D721Med (cell line): Measurements from ENCODE around the gene RUFY4.

Experiments
- DNase-seq: peaks from one replicate; pipeline ENCODE4 v3.0.0; 2011; ENCODE audit warnings: low spot score; ENCODE audit not compliant: insufficient read length
- FAIRE-seq: peaks from 2 replicates; lab custom pipeline; 2011; peaks lifted over from hg19 to GRCh38; lab: Jason Lieb, UNC
- TF ChIP-seq, protein P1 (sequence below): IDR thresholded peaks from 2 replicates; pipeline ENCODE4 v1.5.1; 2012; ENCODE audit warnings: mild to moderate bottlenecking, control low read depth; ENCODE audit not compliant: insufficient read depth; ENCODE audit errors: missing control alignments

The RUFY4 gene

DNA sequence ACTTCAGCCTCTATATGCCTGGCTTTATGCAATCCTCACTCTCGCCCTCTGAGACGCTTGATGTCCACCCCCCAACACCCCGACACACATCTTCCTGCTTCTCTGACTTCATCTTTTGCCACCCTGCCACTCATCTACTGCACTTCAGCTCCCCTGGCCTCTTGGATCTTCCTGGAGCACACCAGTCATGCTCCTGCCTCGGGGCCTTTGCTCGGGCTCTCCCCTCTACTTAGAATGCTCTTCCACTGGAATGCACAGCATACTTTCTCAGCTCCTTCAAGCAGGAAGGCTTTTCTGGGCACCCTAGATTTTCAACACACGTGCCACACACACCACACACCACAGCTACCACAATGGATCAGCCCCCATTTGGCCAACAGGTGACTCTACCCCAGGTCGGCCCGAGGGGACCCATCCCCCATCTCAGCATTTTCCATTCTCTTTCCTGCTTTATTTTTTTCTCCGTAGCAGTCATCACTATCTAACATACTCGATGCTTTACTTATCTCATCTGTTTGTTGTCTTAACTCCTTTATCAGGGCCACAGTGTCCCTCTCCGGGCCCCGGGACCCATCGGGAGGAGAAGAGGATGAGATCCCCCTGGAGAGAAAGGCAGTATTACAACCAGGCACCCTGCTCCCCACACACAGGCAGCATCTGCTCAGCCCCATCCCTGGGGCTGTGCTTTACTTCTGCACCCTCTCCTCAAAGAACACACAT, 2.3 kb downstream of the RUFY4 start:
- FAIRE-seq (no peak), DNase-seq (no peak)
- TF ChIP-seq, protein P1, sequence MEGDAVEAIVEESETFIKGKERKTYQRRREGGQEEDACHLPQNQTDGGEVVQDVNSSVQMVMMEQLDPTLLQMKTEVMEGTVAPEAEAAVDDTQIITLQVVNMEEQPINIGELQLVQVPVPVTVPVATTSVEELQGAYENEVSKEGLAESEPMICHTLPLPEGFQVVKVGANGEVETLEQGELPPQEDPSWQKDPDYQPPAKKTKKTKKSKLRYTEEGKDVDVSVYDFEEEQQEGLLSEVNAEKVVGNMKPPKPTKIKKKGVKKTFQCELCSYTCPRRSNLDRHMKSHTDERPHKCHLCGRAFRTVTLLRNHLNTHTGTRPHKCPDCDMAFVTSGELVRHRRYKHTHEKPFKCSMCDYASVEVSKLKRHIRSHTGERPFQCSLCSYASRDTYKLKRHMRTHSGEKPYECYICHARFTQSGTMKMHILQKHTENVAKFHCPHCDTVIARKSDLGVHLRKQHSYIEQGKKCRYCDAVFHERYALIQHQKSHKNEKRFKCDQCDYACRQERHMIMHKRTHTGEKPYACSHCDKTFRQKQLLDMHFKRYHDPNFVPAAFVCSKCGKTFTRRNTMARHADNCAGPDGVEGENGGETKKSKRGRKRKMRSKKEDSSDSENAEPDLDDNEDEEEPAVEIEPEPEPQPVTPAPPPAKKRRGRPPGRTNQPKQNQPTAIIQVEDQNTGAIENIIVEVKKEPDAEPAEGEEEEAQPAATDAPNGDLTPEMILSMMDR, result no peak

DNA sequence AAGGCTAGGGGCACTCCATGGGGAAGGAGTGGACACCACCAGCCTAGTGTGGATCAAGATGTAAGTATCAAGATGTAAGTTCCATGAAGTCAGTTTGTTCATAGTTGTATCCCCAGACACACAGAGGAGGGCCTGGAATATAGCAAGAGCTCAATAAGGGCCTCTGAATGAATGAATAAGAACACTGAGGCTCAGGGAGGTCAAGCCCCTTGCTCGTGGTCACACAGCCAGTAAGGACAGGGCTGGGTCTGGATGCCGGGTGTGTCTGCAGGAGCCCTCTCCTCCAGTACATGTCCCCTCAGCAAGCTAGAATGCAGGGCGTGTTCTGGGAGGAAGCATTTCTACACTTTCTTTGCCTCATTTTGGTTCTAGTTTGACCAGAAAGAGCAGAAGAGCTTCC, 2.9 kb downstream of the RUFY4 start:
- FAIRE-seq, result no peak
- TF ChIP-seq, protein P1, result no peak
- no peak for DNase-seq

DNA sequence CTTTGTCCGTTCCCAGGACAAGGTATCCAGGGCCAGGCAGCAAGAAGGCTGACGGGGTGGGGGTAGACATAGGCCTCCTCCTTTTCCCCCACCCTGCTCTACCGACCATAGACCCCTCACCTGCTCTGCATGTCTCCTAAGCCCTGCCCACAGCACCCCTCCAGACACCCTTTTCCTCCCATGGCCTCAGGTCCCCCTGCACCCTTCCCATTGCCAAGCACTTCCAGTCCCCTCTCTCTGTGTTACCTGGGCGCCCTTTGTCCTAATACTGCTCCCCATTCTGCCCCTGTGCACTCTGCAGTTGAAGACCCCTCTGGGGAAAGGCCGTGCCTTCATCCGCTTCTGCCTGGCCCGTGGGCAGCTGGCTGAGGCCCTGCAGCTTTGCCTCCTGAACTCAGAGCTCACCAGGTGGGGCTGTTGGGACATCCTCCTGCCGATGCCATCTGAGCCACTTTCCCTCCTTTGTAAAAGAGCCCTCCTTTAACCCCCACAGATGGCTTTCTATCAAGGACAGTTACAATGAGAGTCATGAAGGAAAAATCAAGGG, 3.5 kb downstream of the RUFY4 start:
- TF ChIP-seq, protein P1, result no peak
- DNase-seq (no peak), FAIRE-seq (no peak)

DNA sequence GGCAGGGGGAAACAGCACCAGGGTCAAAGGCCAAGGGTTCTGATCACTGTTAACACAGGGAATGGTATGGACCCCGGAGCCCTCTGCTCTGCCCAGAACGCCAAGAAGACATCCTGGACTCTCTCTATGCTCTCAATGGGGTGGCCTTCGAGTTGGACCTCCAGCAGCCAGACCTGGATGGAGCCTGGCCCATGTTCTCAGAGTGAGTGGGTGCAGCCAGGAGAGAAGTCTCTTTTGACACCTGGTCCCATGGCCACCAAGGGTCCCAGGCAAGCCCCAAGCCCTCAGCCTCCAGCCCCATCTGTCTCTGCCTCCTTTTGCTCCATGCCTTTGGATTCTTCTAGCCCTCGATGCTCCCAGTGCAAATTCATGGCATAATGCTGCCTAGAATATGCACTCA, 4.1 kb downstream of the RUFY4 start:
- DNase-seq (no peak), FAIRE-seq (no peak)
- TF ChIP-seq, protein P1, result no peak

DNA sequence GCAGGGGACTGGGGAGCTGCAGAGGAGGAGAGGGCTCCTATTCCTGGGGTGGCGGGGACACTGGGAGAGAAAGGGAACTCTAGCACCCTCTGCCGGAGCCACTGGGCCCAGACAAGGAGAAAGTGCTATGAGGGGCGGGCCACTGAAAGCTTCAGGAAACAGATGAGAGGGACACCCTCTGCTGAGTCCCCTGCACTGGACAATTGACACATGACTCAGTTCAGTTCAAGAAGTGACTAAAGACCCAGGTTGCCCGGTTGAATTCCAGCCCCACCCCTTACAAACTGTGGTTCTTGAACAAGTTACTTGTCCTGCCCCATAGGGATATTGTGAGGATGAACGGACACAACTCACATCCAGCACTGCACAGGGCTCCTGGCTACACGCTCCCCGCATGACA, 5.0 kb downstream of the RUFY4 start:
- TF ChIP-seq, protein P1, result peak; percentile 44
- FAIRE-seq (no peak), DNase-seq (no peak)

DNA sequence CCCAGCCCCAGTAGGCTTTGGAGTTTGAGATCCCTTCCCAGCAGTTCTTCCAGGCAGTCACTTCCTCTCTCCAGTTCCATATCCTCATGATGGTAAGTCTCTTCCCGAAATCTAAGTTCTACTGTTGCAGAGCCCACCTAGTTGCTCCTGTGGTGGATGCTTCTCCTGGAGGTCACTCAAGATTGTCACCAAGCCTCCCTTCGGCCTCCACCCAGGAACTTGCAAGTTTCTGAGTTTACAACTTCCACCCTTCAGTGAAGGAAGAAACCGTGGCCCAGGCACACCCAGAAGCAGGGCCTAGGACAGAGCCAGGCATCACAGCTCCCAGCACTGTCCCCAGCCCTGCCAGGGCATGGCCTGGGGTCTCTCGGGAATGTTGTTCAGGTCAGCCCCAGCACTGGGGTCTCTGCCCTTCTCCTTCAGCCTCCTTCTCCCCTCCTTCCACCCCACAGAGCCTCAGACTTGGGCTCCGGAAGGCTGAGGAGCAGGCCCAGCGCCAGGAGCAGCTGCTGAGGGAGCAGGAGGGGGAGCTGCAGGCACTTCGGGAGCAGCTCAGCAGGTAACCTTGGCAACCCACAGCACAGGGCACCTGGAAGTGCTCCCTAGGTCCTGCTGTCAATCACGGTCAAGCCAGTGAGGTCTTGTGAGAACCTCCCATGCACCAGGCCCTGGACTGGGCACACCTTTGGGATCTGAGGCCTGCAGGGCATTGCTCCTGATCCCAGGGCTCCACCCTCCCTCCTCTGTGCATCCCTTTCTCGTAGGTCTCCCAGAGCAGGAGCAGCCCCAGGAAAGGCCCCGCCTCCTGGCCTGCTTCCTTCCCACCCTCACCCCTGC, 7.1 kb downstream of the RUFY4 start:
- no peak for DNase-seq
- FAIRE-seq, result no peak

More for the DNA sequence above, 7.1 kb downstream of the RUFY4 start:
- TF ChIP-seq, protein P1, result no peak
